Measurements from ENCODE around the gene PGLYRP1. TPM values are rescaled to one million over a fixed set of nuclear protein-coding genes. Genes with fewer than 3 reads are reported as not detected.

Gene PGLYRP1
- total RNA-seq, 1 donor from 2014 or later, result 0.59 TPM

- DNase-seq (ENCODE audit: low spot score), result no peak
- intact Hi-C loops (cut with DNase I), result no loop called here
These were observed 8.3 kb downstream of the PGLYRP1 start for GRCh38 chr19:46014534-46014933.

- intact Hi-C loops (cut with DNase I), result no loop called here
- no peak for DNase-seq (ENCODE audit: low spot score)
These were observed 13.0 kb downstream of the PGLYRP1 start for GRCh38 chr19:46009530-46010510.

GRCh38 chr19:46006411-46006810, 16.4 kb downstream of the PGLYRP1 start:
- DNase-seq (ENCODE audit: low spot score), result no peak
- intact Hi-C loops (cut with DNase I), result no loop called here

GRCh38 chr19:46002678-46003275, 20.1 kb downstream of the PGLYRP1 start:
- intact Hi-C loops (cut with DNase I), result no loop called here
- DNase-seq (ENCODE audit: low spot score), result no peak

GRCh38 chr19:46000491-46001246, 22.2 kb downstream of the PGLYRP1 start:
- DNase-seq (ENCODE audit: low spot score), result no peak
- intact Hi-C loops (cut with DNase I), result no loop called here

GRCh38 chr19:45999653-46000121, 23.2 kb downstream of the PGLYRP1 start:
- intact Hi-C loops (cut with DNase I), result no loop called here
- no peak for DNase-seq (ENCODE audit: low spot score)

- intact Hi-C loops (cut with DNase I), result no loop called here
- DNase-seq (ENCODE audit: low spot score), result no peak
These were observed 24.0 kb downstream of the PGLYRP1 start for GRCh38 chr19:45998834-45999233.

GRCh38 chr19:45996933-45997332, 25.9 kb downstream of the PGLYRP1 start:
- intact Hi-C loops (cut with DNase I), result no loop called here
- no peak for DNase-seq (ENCODE audit: low spot score)

- no peak for DNase-seq (ENCODE audit: low spot score)
- intact Hi-C loops (cut with DNase I), result no loop called here
These were observed 27.0 kb downstream of the PGLYRP1 start for GRCh38 chr19:45995715-45996385.

GRCh38 chr19:45994998-45995714, 27.7 kb downstream of the PGLYRP1 start, which contains the start of gene CCDC61:
CCDC61 (plus strand) TSS chr19:45995467; CDS start chr19:46003019, 7,552 bp downstream.
- intact Hi-C loops (cut with DNase I), result no loop called here
- peak; percentile 97 for DNase-seq (ENCODE audit: low spot score)

- no peak for DNase-seq (ENCODE audit: low spot score)
- intact Hi-C loops (cut with DNase I), result no loop called here
These were observed 28.3 kb downstream of the PGLYRP1 start for GRCh38 chr19:45994456-45994997.

- intact Hi-C loops (cut with DNase I), result no loop called here
- no peak for DNase-seq (ENCODE audit: low spot score)
These were observed 32.6 kb downstream of the PGLYRP1 start for GRCh38 chr19:45990113-45990728.

- intact Hi-C loops (cut with DNase I), result no loop called here
- DNase-seq (ENCODE audit: low spot score), result no peak
These were observed 37.5 kb downstream of the PGLYRP1 start for GRCh38 chr19:45985321-45985720.

GRCh38 chr19:45981350-45981749, 41.5 kb downstream of the PGLYRP1 start:
- no peak for DNase-seq (ENCODE audit: low spot score)
- intact Hi-C loops (cut with DNase I), result no loop called here

GRCh38 chr19:45978156-45978555, 44.7 kb downstream of the PGLYRP1 start:
- intact Hi-C loops (cut with DNase I), result no loop called here
- DNase-seq (ENCODE audit: low spot score), result no peak

GRCh38 chr19:45976178-45976577, 46.7 kb downstream of the PGLYRP1 start:
- intact Hi-C loops (cut with DNase I), result no loop called here
- DNase-seq (ENCODE audit: low spot score), result no peak

- DNase-seq (ENCODE audit: low spot score), result no peak
- intact Hi-C loops (cut with DNase I), result no loop called here
These were observed 47.4 kb downstream of the PGLYRP1 start for GRCh38 chr19:45975306-45976070.
